ENCODE results near the gene AGAP1. TPM values are rescaled to one million over a fixed set of nuclear protein-coding genes. Genes with fewer than 3 reads are reported as not detected.

AGAP1 gene
- total RNA-seq, 1 donor from 2014 or later, result 13.5 TPM

DNA sequence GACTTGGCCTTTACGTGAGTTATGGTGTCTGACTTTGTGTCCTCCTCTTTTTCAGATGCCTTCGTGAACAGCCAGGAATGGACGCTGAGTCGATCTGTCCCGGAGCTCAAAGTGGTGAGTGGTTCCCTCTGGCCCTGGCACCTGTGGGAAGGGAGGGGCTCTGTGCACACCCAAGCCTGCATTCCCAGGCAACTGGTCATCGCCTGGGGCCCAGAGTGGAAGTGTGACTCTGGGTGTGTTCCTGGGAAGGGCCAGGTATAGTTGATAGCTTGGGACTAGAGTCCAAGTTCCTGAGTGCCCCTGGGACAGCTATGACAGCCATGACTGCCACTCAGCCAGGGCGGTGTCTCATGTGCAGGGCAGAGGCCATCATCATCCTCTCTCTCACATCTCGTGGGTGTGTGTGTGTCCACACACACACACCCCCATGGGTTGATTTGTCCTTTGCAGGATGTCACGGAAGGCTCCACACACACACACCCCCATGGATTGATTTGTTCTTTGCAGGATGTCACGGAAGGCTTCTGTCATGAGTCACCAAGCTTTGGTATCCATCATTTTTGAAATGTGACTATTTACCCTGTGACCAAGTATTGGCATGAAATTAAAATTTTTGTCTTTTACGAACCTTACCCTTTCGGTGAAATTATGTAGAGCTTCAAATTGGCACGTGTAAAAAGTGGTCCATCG lies 215.4 kb downstream of the AGAP1 start:
- DNase-seq (ENCODE audit: low spot score), result no peak

- DNase-seq (ENCODE audit: low spot score), result no peak
Measured at GRCh38 chr2:235709969-235710879, 216.4 kb downstream of the AGAP1 start.

GRCh38 chr2:235710933-235711332 lies 217.1 kb downstream of the AGAP1 start:
- no peak for DNase-seq (ENCODE audit: low spot score)

DNA sequence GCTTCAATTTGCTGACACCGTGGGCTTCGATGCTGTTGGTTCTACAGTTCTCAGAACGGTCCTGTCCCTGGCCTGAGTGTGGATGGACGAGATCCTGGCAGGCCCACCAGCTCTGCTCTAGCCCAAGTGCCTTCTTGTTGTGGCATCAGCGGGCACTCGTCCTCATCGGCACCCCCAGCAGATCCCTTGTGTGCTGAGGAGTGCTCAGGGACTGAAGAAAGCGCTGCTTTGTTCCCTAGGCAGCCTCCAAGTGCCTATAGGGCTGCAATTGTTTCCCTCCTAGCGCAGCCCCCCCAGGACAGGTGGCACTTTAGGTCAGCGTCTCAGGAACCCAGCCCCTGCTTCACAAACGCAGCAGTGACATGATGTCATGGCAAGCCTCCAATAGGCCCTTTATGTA lies 217.7 kb downstream of the AGAP1 start:
- no peak for DNase-seq (ENCODE audit: low spot score)

DNA sequence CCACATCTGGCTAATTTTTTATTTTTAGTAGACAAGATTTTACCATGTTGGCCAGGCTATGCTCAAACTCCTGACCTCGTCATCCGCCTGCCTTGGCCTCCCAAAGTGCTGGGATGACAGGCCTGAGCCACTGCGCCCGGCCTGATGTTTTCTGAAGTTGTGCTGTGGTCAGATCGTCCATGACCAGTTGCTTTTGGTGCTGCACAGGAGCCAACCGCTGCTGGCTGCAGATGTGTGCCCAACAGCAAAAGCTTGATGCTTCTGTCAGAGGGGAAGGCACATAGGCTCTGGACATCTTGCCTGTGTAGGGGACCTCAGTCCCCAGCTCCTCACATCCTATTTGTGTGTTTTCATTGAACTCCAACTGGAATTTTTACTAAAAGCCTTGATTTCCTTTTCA lies 218.3 kb downstream of the AGAP1 start:
- no peak for DNase-seq (ENCODE audit: low spot score)

GRCh38 chr2:235713189-235713588 lies 219.3 kb downstream of the AGAP1 start:
- no peak for DNase-seq (ENCODE audit: low spot score)

- DNase-seq (ENCODE audit: low spot score), result no peak
Measured at GRCh38 chr2:235715601-235716000, 221.8 kb downstream of the AGAP1 start.

- DNase-seq (ENCODE audit: low spot score), result no peak
Measured at GRCh38 chr2:235716875-235717496, 223.1 kb downstream of the AGAP1 start.

GRCh38 chr2:235719146-235719942 lies 225.5 kb downstream of the AGAP1 start:
- no peak for DNase-seq (ENCODE audit: low spot score)

- DNase-seq (ENCODE audit: low spot score), result no peak
Measured at GRCh38 chr2:235721625-235722024, 227.8 kb downstream of the AGAP1 start.

DNA sequence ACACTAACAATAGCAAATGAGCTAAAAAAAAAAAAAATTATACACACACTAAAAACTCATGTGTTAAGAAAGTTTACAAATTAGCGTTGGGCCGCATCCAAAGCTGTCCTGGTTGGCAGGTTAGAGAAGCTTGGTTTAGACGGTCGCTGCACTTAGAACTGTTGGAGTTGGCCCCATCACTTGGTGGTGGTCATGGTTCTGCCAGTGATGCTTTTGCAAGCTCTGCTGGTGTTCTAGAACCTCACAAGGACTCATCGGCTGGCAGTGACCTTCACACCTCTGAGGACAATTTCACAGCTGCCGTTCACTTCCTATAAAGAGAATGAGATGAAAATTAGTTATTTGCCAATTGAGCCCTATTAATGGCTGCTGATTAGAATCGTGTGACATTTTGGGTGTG lies 229.0 kb downstream of the AGAP1 start:
- DNase-seq (ENCODE audit: low spot score), result no peak

GRCh38 chr2:235723371-235723770 lies 229.5 kb downstream of the AGAP1 start:
- no peak for DNase-seq (ENCODE audit: low spot score)

- no peak for DNase-seq (ENCODE audit: low spot score)
Measured at GRCh38 chr2:235723811-235724465, 230.1 kb downstream of the AGAP1 start.

DNA sequence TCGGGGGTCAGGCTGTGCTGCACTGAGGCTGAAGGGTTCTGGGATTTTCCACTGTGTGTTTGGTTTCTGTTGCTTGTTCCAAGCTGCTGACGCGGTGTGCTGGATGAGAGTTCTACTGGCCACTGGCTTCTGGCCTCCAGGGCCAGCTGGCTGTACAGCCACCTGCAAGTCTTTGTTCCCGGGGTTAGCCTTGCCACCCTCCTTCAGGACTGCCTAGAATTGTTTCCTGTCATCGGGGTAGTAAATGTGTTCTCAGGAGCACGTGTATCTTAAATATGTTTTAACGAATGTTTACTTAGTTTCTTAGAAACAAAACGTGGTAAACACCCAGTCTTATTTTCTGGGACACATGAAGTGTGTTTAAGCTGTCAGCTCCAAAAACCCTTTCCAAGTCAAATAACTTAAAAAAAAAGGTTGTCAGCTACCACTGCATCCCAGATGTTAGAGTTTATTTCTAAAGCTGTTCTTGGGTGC lies 231.2 kb downstream of the AGAP1 start:
- no peak for DNase-seq (ENCODE audit: low spot score)

- DNase-seq (ENCODE audit: low spot score), result no peak
Measured at GRCh38 chr2:235725841-235726240, 232.0 kb downstream of the AGAP1 start.

DNA sequence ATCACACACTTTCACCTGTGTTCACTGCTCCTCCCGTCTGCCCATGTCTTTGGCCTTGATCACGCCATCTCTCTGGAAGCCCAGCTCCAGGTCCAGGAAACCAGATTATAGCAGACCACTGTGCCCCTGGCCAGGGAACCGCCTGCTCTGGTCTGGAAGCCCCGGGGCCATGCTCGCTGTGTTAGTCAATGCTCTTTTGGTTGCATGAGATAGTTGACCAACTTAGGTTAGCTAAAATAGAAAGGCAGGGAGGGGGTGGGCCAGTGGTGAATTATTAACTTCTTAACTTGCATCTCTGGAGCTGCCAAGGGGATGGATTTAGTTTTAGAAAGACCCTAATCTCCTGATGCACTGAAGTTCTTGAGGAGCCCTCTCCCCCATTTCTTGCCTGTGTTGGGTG lies 232.7 kb downstream of the AGAP1 start:
- no peak for DNase-seq (ENCODE audit: low spot score)

DNA sequence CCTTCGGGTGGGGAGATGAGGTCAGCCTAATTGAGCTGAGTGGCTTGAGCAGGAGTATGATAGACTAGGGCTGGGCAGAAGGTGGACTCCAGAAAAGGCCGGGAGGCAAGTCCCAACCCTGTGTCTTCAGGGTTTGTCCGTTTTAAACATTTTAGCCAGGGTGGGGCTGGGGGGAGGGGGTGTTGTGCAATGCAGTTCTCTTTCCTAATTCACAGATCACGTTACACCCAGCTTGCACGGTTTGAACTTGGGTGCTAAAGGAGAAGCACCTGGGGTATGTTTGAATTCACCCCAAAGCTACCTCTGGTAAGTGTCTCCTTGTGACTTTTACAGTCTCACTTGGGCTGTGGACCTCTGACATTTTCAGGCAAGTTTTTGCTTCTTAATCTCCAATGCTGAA lies 233.3 kb downstream of the AGAP1 start:
- no peak for DNase-seq (ENCODE audit: low spot score)

GRCh38 chr2:235727891-235728799 lies 234.3 kb downstream of the AGAP1 start:
- DNase-seq (ENCODE audit: low spot score), result no peak

DNA sequence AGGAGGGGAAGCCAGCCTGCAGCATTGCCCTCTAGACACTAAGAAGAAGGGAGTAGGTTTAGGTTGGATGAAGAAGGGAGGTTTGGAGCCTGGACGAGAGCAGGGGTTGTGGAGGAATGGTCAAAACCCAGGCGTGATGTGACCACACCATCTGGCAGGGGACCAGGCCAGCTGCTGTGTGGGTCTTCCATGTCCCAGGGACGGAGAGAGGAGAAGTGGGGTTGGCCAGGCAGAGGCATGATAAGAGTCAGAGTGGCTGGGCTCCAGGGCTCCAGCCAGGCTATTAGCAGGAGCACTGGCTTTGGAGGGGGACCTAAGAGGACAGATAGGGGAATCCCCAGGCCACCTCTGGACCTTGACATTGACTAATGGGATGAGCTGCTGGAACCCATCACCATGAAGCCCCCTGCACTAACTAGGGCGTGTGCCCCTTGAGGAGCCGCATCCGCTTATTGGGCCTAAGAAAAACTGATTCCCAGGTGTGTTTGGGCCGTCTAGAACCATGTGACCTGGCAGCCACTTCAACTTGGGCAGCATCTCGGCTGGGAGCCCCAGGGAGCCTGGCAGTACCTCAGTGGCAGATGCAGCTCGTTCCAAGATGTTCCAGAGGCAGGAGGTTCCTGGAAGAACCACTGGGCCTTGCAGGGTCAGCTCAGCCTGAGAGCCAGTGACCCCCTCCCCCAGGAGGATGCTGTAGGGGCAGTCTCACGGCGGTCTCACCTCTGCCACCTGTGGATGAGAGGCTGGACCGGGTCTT lies 235.1 kb downstream of the AGAP1 start:
- no peak for DNase-seq (ENCODE audit: low spot score)

All from umbilical cord (tissue), 2 donors.